HepG2 (cell line): ENCODE measurements around the gene PPP1R13B. TPM values are rescaled to one million over a fixed set of nuclear protein-coding genes. Genes with fewer than 3 reads are reported as not detected.

Experiments used
- CEBPB ChIP-seq: IDR thresholded peaks from 2 replicates; pipeline ENCODE4 v1.6.1; 2011; ENCODE audit warnings: low read depth, low read length, improper control_type of control experiment, borderline replicate concordance
- FOXO1 ChIP-seq: sonication (generic); formaldehyde crosslinking; IDR thresholded peaks from 2 replicates; pipeline ENCODE4 v1.4.0; 2020; ENCODE audit warnings: missing genetic modification reagents
- HNF4A ChIP-seq: sonication (generic); formaldehyde crosslinking; IDR thresholded peaks from 2 replicates; pipeline ENCODE4 v1.4.0; 2020; ENCODE audit warnings: missing genetic modification reagents
- HOXA3 ChIP-seq: sonication (generic); formaldehyde crosslinking; IDR thresholded peaks from 2 replicates; pipeline ENCODE4 v1.5.0; 2020; ENCODE audit warnings: missing genetic modification reagents
- HOXA5 ChIP-seq: sonication (generic); formaldehyde crosslinking; IDR thresholded peaks from 2 replicates; pipeline ENCODE4 v1.4.0; 2020; ENCODE audit warnings: missing genetic modification reagents
- PHF8 ChIP-seq: sonication (generic); formaldehyde crosslinking; IDR thresholded peaks from 2 replicates; pipeline ENCODE4 v1.5.0; 2020; ENCODE audit warnings: missing genetic modification reagents
- RFXAP ChIP-seq: sonication (generic); formaldehyde crosslinking; IDR thresholded peaks from 2 replicates; pipeline ENCODE4 v1.4.0; 2020; ENCODE audit warnings: missing genetic modification reagents, borderline replicate concordance
- SOX13 ChIP-seq, 3 experiments: fragments of 450-650 bp in 1 of 3; sonication (generic) in 1 of 3; formaldehyde crosslinking in 1 of 3; IDR thresholded peaks in 2 of 3; conservative IDR thresholded peaks in 1 of 3; 2 replicates each; pipeline versions ENCODE4 v1.5.0 to v1.6.1; 2016 to 2020; ENCODE audit warnings: antibody characterized with exemption in 1 of 3, mild to moderate bottlenecking in 1 of 3, missing compliant biosample characterization in 1 of 3, missing genetic modification reagents in 1 of 3, moderate library complexity in 1 of 3
- SP1 ChIP-seq, 2 experiments: fragments of 450-650 bp in 1 of 2; sonication (generic) in 1 of 2; formaldehyde crosslinking in 1 of 2; IDR thresholded peaks; 2 replicates each; pipeline versions ENCODE4 v1.4.0 to v1.6.1; 2016 to 2020; ENCODE audit warnings: missing genetic modification reagents in 1 of 2
- SP5 ChIP-seq: IDR thresholded peaks from 2 replicates; pipeline ENCODE4 v1.6.1; 2016; ENCODE audit warnings: low read depth, borderline replicate concordance
- TOPORS ChIP-seq: sonication (generic); formaldehyde crosslinking; IDR thresholded peaks from 2 replicates; pipeline ENCODE4 v1.8.0; 2023; ENCODE audit warnings: mild to moderate bottlenecking, missing genetic modification reagents
- ZMYM3 ChIP-seq: sonication (generic); formaldehyde crosslinking; IDR thresholded peaks from 2 replicates; pipeline ENCODE4 v1.5.1; 2020; ENCODE audit warnings: mild to moderate bottlenecking, missing genetic modification reagents
- ZNF292 ChIP-seq: sonication (generic); formaldehyde crosslinking; IDR thresholded peaks from 2 replicates; pipeline ENCODE4 v1.8.1; 2022; ENCODE audit warnings: mild to moderate bottlenecking, low read depth, missing genetic modification reagents, borderline replicate concordance
- polyA plus RNA-seq, 8 experiments: library from polyadenylated mRNA; depleted of rRNA in 3 of 8; stranded (reverse) in 7 of 8; unstranded in 1 of 8; fragments of >200 nt; fragmentation: Illumina TruSeq in 4 of 8; extraction: Trizol in 4 of 8; gene quantifications; 2 replicates each; pipeline versions ENCODE4 v1.2.1 to v1.2.3, GENCODE V29; 2011 to 2016; ENCODE audit warnings: low read depth in 4 of 8, missing spikeins in 1 of 8, mixed read lengths in 1 of 8; ENCODE audit not compliant: insufficient read depth in 1 of 8
- total RNA-seq, 5 experiments: library from RNA; depleted of rRNA; stranded (reverse); fragments of >200 nt; fragmentation: Illumina TruSeq; extraction: Trizol; gene quantifications; 2 replicates each; pipeline ENCODE4 v1.2.3, GENCODE V29; 2016; ENCODE audit warnings: low read depth in 1 of 5
- TF ChIP-seq, protein P1 (sequence below): sonication (generic); formaldehyde crosslinking; conservative IDR thresholded peaks from 2 replicates; pipeline ENCODE4 v1.4.0; 2020; ENCODE audit warnings: mild to moderate bottlenecking, missing genetic modification reagents, moderate library complexity
- TF ChIP-seq, protein P2 (sequence below): sonication (generic); formaldehyde crosslinking; conservative IDR thresholded peaks from 2 replicates; pipeline ENCODE4 v1.4.0; 2020; ENCODE audit warnings: missing genetic modification reagents
- TF ChIP-seq, protein P3 (sequence below): sonication (generic); formaldehyde crosslinking; IDR thresholded peaks from 2 replicates; pipeline ENCODE4 v1.4.0; 2020; ENCODE audit warnings: missing genetic modification reagents, borderline replicate concordance
- TF ChIP-seq, protein P4 (sequence below): IDR thresholded peaks from 2 replicates; pipeline ENCODE4 v1.6.1; 2016; ENCODE audit warnings: missing biosample characterization, missing genetic modification reagents, low read depth

The PPP1R13B gene
- total and polyA plus RNA-seq, 2 of the 13 experiments (the other 11 are each of a cell fraction or from before 2014, with no cell fraction given), result 4.6 to 9.4 TPM

DNA sequence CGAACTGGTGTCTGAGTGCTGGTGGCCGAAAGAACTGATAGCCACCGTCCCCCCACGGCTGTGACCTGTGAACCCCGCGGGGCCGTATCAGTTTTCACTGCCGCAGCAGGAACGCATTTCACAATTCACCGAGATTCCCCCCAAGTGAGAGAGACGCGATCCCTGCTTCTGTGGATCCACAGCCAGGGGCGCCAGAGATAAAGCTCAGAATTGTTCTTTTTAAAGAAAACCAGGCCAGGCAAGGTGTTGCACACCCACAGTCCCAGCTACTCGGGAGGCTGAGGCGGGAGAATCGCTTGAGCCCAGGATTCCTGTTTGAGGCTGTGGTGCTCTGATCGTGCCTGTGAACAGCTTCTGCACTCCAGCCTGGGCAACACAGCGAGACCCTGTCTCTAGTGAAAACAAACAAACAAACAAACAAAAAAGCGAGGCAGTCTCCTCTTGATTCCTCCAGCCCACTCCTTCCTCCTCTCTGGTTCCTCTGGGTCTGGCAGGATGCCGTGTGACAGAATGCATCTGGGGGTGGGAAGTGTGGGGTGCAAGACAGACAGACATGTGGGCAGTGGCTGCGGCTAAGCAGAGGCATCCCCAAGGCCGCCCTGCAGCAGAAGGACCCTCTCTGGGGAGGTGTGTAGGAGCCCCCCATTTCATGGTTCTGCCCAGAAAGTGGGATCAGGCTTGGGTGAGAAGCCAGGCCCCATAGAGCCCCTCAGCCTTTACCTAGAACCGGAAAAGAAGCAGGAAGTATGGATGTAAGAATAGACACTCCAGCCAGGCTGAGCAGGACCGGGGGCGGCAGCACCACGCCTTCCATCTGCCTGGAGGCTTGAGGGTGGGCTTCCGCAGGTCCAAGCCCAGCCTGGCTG, 39.2 kb upstream of the PPP1R13B start (continued):
- TF ChIP-seq CEBPB (peak; percentile 87), RFXAP (peak; percentile 64; the same call in 1 of the 2 replicates), PHF8 (CRISPR knock-in tag) (peak; percentile 36; the same call in 1 of the 2 replicates), FOXO1 (CRISPR knock-in tag) (peak; percentile 66; the same call in 1 of the 2 replicates), SP5 (0 out of 2 replicates have a peak, but pooled peaks have one; percentile 15), SP1 (IDR thresholded peaks at IDR 0.05) (no peak), SP1 (CRISPR knock-in tag; IDR thresholded peaks at IDR 0.05) (0 out of 2 replicates have a peak, but pooled peaks have one; percentile 24), HNF4A (peak; percentile 73), ZMYM3 (peak; percentile 45), HOXA3 (CRISPR knock-in tag) (peak; percentile 62; the same call in 1 of the 2 replicates), HOXA5 (CRISPR knock-in tag) (0 out of 2 replicates have a peak, but pooled peaks have one; percentile 43), ZNF292 (CRISPR knock-in tag) (peak; percentile 26; the same call in 1 of the 2 replicates), SOX13 (IDR thresholded peaks at IDR 0.05) (no peak), SOX13 (CRISPR knock-in tag; conservative IDR thresholded peaks at IDR 0.05 in 1 of 2, IDR thresholded peaks at IDR 0.05 in 1 of 2) (peak in 1 of 2 experiments; percentile 33; a peak in 1 of 4 replicates), TOPORS (CRISPR knock-in tag) (0 out of 2 replicates have a peak, but pooled peaks have one; percentile 41)
- TF ChIP-seq, protein P1, sequence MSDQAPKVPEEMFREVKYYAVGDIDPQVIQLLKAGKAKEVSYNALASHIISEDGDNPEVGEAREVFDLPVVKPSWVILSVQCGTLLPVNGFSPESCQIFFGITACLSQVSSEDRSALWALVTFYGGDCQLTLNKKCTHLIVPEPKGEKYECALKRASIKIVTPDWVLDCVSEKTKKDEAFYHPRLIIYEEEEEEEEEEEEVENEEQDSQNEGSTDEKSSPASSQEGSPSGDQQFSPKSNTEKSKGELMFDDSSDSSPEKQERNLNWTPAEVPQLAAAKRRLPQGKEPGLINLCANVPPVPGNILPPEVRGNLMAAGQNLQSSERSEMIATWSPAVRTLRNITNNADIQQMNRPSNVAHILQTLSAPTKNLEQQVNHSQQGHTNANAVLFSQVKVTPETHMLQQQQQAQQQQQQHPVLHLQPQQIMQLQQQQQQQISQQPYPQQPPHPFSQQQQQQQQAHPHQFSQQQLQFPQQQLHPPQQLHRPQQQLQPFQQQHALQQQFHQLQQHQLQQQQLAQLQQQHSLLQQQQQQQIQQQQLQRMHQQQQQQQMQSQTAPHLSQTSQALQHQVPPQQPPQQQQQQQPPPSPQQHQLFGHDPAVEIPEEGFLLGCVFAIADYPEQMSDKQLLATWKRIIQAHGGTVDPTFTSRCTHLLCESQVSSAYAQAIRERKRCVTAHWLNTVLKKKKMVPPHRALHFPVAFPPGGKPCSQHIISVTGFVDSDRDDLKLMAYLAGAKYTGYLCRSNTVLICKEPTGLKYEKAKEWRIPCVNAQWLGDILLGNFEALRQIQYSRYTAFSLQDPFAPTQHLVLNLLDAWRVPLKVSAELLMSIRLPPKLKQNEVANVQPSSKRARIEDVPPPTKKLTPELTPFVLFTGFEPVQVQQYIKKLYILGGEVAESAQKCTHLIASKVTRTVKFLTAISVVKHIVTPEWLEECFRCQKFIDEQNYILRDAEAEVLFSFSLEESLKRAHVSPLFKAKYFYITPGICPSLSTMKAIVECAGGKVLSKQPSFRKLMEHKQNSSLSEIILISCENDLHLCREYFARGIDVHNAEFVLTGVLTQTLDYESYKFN (CRISPR knock-in tag), result peak; percentile 56; the same call in 1 of the 2 replicates
- TF ChIP-seq, protein P2, sequence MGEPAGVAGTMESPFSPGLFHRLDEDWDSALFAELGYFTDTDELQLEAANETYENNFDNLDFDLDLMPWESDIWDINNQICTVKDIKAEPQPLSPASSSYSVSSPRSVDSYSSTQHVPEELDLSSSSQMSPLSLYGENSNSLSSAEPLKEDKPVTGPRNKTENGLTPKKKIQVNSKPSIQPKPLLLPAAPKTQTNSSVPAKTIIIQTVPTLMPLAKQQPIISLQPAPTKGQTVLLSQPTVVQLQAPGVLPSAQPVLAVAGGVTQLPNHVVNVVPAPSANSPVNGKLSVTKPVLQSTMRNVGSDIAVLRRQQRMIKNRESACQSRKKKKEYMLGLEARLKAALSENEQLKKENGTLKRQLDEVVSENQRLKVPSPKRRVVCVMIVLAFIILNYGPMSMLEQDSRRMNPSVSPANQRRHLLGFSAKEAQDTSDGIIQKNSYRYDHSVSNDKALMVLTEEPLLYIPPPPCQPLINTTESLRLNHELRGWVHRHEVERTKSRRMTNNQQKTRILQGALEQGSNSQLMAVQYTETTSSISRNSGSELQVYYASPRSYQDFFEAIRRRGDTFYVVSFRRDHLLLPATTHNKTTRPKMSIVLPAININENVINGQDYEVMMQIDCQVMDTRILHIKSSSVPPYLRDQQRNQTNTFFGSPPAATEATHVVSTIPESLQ (CRISPR knock-in tag), result 0 out of 2 replicates have a peak, but pooled peaks have one; percentile 54
- TF ChIP-seq, protein P3, sequence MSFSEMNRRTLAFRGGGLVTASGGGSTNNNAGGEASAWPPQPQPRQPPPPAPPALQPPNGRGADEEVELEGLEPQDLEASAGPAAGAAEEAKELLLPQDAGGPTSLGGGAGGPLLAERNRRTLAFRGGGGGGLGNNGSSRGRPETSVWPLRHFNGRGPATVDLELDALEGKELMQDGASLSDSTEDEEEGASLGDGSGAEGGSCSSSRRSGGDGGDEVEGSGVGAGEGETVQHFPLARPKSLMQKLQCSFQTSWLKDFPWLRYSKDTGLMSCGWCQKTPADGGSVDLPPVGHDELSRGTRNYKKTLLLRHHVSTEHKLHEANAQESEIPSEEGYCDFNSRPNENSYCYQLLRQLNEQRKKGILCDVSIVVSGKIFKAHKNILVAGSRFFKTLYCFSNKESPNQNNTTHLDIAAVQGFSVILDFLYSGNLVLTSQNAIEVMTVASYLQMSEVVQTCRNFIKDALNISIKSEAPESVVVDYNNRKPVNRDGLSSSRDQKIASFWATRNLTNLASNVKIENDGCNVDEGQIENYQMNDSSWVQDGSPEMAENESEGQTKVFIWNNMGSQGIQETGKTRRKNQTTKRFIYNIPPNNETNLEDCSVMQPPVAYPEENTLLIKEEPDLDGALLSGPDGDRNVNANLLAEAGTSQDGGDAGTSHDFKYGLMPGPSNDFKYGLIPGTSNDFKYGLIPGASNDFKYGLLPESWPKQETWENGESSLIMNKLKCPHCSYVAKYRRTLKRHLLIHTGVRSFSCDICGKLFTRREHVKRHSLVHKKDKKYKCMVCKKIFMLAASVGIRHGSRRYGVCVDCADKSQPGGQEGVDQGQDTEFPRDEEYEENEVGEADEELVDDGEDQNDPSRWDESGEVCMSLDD (CRISPR knock-in tag), result peak; percentile 94
- TF ChIP-seq, protein P4, sequence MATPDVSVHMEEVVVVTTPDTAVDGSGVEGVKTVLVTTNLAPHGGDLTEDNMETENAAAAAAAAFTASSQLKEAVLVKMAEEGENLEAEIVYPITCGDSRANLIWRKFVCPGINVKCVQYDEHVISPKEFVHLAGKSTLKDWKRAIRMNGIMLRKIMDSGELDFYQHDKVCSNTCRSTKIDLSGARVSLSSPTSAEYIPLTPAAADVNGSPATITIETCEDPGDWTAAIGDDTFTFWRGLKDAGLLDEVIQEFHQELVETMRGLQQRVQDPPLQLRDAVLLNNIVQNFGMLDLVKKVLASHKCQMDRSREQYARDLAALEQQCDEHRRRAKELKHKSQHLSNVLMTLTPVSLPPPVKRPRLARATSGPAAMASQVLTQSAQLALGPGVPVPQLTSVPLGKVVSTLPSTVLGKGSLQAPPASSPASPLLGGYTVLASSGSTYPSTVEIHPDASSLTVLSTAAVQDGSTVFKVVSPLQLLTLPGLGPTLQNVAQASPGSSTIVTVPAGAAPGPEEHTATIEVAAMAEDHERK (CRISPR knock-in tag), result no peak
